ENCODE results near the gene NCAM1. TPM values are rescaled to one million over a fixed set of nuclear protein-coding genes. Genes with fewer than 3 reads are reported as not detected.

Gene NCAM1
- total RNA-seq, 6 experiments from 2014 or later, result 1.2 to 2.4 (median 1.8) TPM

DNA sequence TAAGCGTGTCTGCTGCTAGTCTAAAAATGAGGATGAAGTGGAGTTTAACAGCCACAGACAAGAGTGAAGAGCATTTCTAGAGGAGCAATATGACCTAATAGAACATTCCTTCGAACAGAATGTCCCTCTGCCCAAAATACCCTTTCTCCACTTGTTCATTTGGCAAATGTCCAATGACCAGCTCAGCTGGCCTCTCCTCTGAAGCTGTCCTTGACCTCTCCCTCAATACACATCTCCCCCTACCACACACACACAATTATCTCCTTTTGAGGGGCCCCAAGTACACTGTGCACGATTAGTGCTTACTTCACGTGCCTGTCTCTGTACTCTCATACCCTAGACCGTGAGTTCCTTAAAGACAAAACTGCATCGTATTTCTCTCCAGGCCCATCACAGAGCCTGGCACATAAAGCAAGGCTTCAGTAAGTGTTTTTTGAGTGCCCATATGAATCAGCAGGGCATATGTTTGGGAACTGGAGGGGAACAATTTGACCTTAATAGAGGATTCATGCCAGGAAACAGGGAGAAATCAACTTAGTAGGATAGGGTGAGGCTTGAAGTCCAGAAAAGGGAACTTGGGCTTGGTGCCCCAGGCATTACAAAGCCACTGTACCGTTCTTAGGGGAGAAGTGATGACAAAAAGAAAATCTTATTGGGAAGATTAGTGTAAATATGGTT, 18.1 kb upstream of the NCAM1 start:
- DNase-seq, result no peak
- no peak overlapping the region for H3K4me3 ChIP-seq
- H3K9me3 ChIP-seq, result no peaks in the 10 kb centered on the region
- H3K36me3 ChIP-seq, result no peaks in the 10 kb centered on the region
- ATAC-seq, result no peak
- TF ChIP-seq, protein P1, sequence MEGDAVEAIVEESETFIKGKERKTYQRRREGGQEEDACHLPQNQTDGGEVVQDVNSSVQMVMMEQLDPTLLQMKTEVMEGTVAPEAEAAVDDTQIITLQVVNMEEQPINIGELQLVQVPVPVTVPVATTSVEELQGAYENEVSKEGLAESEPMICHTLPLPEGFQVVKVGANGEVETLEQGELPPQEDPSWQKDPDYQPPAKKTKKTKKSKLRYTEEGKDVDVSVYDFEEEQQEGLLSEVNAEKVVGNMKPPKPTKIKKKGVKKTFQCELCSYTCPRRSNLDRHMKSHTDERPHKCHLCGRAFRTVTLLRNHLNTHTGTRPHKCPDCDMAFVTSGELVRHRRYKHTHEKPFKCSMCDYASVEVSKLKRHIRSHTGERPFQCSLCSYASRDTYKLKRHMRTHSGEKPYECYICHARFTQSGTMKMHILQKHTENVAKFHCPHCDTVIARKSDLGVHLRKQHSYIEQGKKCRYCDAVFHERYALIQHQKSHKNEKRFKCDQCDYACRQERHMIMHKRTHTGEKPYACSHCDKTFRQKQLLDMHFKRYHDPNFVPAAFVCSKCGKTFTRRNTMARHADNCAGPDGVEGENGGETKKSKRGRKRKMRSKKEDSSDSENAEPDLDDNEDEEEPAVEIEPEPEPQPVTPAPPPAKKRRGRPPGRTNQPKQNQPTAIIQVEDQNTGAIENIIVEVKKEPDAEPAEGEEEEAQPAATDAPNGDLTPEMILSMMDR (IDR thresholded peaks at IDR 0.05), result no peak
- TF ChIP-seq POLR2A (IDR thresholded peaks at IDR 0.05), result no peak
- no peaks in the 10 kb centered on the region for H3K4me1 ChIP-seq
- H3K27me3 ChIP-seq, result peaks cover 0 to 2% of the 10 kb centered on the region in 2 donors
- intact Hi-C loops (cut with DNase I), result no loop called here
- WGBS (ENCODE audit: insufficient coverage, low coverage, low lambda C conversion rate, missing lambda C conversion rate), result 53% methylated on average over 7 of the region's 7 CpGs
- H3K27ac ChIP-seq, result no peak overlapping the region

DNA sequence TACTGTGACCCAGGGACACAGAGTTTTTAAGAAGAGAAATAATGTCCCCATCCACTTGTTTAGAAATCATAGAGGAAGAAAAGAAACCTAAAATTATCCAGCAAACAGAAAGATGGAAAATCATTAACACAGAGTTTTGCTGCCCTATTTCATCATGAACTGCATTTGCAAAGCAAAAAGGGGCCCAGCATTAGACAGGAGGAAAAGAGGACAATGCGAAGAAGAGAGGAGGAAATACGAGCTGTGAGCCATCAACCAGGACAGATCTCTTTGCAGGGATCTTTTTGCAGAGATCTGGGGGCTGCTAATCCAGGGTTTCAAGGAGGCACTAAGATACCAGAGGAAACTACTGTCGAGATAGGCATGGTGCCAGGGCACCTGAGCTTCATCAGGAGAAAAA, 14.4 kb upstream of the NCAM1 start:
- intact Hi-C loops (cut with DNase I), result no loop called here
- TF ChIP-seq, protein P1 (IDR thresholded peaks at IDR 0.05), result no peak
- no peak for TF ChIP-seq POLR2A (IDR thresholded peaks at IDR 0.05)

DNA sequence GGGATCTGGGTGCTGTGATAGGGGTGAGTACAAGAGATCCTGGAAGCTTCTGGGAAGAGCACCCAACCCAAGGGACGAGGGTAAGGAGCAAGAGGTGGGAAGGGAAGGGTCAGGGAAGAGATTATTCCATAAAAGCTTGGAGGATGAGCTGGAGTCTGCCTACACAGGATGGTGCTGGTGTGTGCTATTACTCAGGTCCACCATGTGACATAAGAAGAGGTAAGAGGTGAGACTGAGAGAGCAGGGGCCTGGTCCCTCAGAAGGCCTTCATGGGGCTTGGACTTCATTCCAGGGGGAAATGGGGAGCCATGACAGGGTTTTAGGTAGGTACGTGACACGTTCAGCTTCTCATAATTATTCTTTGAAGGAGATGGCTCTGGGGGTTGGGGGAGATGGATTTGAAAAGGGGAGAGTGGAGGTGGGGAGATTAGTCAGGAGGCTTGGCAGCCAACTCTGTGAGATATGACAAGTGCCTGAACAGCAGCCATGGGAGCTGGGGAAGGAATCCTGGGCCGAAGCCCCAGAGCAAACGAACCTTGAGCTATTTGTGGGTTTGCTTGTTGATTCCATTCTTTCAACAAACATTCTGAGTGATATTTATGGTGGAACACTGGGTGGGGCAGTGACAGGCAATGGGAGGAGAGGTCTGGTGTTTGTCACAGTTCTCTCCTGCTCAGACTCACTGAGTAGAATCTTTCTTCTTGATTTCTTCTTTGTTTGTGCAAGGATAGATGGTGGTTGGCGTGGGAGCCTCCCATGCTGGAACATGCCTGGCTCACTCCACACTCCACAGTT, 11.2 kb upstream of the NCAM1 start:
- H3K9me3 ChIP-seq, result no peaks in the 10 kb centered on the region
- no peaks in the 10 kb centered on the region for H3K4me1 ChIP-seq
- ATAC-seq (no peak), DNase-seq (no peak)
- H3K4me3 ChIP-seq, result no peak overlapping the region
- intact Hi-C loops (cut with DNase I), result no loop called here
- no peak for TF ChIP-seq POLR2A (IDR thresholded peaks at IDR 0.05)
- TF ChIP-seq, protein P1 (IDR thresholded peaks at IDR 0.05), result no peak
- no peaks in the 10 kb centered on the region for H3K36me3 ChIP-seq
- no peaks in the 10 kb centered on the region for H3K27me3 ChIP-seq
- 54% methylated on average over 4 of the region's 6 CpGs for WGBS (ENCODE audit: insufficient coverage, low coverage, low lambda C conversion rate, missing lambda C conversion rate)
- no peak overlapping the region for H3K27ac ChIP-seq

More for the DNA sequence above, 14.4 kb upstream of the NCAM1 start:
- Histone ChIP-seq H3K27me3 (no peaks in the 10 kb centered on the region), H3K36me3 (no peaks in the 10 kb centered on the region), H3K27ac (no peak overlapping the region), H3K9me3 (no peaks in the 10 kb centered on the region), H3K4me1 (no peaks in the 10 kb centered on the region), H3K4me3 (no peak overlapping the region)
- 17% methylated on average over 2 of the region's 3 CpGs for WGBS (ENCODE audit: insufficient coverage, low coverage, low lambda C conversion rate, missing lambda C conversion rate)
- no peak for ATAC-seq
- DNase-seq, result no peak

DNA sequence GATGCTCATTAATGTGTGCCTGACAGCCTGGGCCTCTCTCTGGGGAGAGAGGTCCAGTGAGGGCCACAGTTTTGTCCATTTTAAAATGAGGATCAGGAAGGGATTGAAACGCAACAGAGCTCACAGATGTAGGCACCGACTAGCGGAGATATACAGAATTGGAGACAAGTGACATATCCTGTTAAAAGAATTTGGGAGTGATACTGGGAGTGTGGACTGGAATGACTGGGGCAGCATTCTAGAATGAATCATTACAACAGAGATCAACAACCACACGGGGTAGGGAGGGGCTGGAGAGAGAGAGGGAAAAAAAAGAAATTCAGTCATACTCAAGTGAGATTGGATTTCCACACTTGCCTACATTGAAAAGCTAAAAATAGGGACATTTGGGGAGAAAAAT, 2.5 kb upstream of the NCAM1 start:
- H3K36me3 ChIP-seq, result no peaks in the 10 kb centered on the region
- H3K9me3 ChIP-seq, result no peaks in the 10 kb centered on the region
- H3K27me3 ChIP-seq, result peaks cover 0 to 40% of the 10 kb centered on the region in 2 donors
- TF ChIP-seq, protein P1 (IDR thresholded peaks at IDR 0.05), result no peak
- no peak for TF ChIP-seq POLR2A (IDR thresholded peaks at IDR 0.05)
- DNase-seq (no peak), ATAC-seq (peak in 1 of 4 donors; percentile 24)
- H3K4me3 ChIP-seq, result no peak overlapping the region
- peaks cover 0 to 12% (median 0%) of the 10 kb centered on the region in 4 donors for H3K4me1 ChIP-seq
- no peak overlapping the region for H3K27ac ChIP-seq
- WGBS (ENCODE audit: insufficient coverage, low coverage, low lambda C conversion rate, missing lambda C conversion rate), result 19% methylated on average over 4 of the region's 4 CpGs
- intact Hi-C loops (cut with DNase I), result no loop called here

Measured in right lobe of liver (tissue), 6 donors.